DOHH2 (cell line): Measurements from ENCODE around the gene FAM209A.

Experiments
- H3F3A ChIP-seq: fragments of 200-600 bp; sonication (generic), shearing (Covaris generic); 2 replicates; pipeline ENCODE4 v1.6.0; 2016; ENCODE audit warnings: antibody characterized with exemption, mild to moderate bottlenecking; ENCODE audit not compliant: control insufficient read depth, insufficient read depth
- H3K27ac ChIP-seq: fragments of 200-600 bp; sonication (generic); 2 replicates; pipeline ENCODE4 v1.5.1; 2014; ENCODE audit warnings: low read depth, mild to moderate bottlenecking, low read length, moderate library complexity
- H3K27me3 ChIP-seq: fragments of 200-600 bp; sonication (generic); 2 replicates; pipeline ENCODE4 v1.6.1; 2014; ENCODE audit warnings: mild to moderate bottlenecking, low read length, mixed read lengths; ENCODE audit not compliant: control insufficient read depth
- H3K36me3 ChIP-seq: fragments of 200-600 bp; sonication (generic); 2 replicates; pipeline ENCODE4 v1.6.1; 2014; ENCODE audit warnings: mild to moderate bottlenecking, low read length, moderate library complexity, mixed read lengths; ENCODE audit not compliant: control insufficient read depth
- H3K4me1 ChIP-seq: fragments of 200-600 bp; sonication (generic); 2 replicates; pipeline ENCODE4 v1.6.1; 2014; ENCODE audit warnings: mild to moderate bottlenecking, low read length, mixed read lengths; ENCODE audit not compliant: control insufficient read depth
- H3K4me2 ChIP-seq: fragments of 200-600 bp; sonication (generic); 2 replicates; pipeline ENCODE4 v1.6.0; 2014; ENCODE audit warnings: mild to moderate bottlenecking, low read length, moderate library complexity
- H3K4me3 ChIP-seq: fragments of 200-600 bp; sonication (generic); 2 replicates; pipeline ENCODE4 v1.5.1; 2014; ENCODE audit warnings: mild to moderate bottlenecking, low read length, mixed read lengths
- H3K79me2 ChIP-seq: fragments of 200-600 bp; sonication (generic); 2 replicates; pipeline ENCODE4 v1.6.1; 2014; ENCODE audit warnings: mild to moderate bottlenecking, low read length, mixed read lengths; ENCODE audit not compliant: control insufficient read depth
- H3K9me2 ChIP-seq: fragments of 200-600 bp; sonication (generic); replicated peaks from 2 replicates; pipeline ENCODE4 v1.6.1; 2014; ENCODE audit warnings: mild to moderate bottlenecking, low read length, mixed read lengths; ENCODE audit not compliant: control insufficient read depth
- H3K9me3 ChIP-seq: fragments of 200-600 bp; sonication (generic); 2 replicates; pipeline ENCODE4 v1.6.1; 2014; ENCODE audit warnings: antibody characterized with exemption, low read length, mixed read lengths; ENCODE audit not compliant: control insufficient read depth, insufficient read depth
- H4K20me1 ChIP-seq: fragments of 200-600 bp; sonication (generic); 2 replicates; pipeline ENCODE4 v1.6.0; 2014; ENCODE audit warnings: low read depth, mild to moderate bottlenecking, antibody characterized with exemption, low read length, moderate library complexity; ENCODE audit not compliant: control insufficient read depth, insufficient read depth
- CTCF ChIP-seq: fragments of 200-600 bp; sonication (generic); IDR thresholded peaks from one replicate; pipeline ENCODE4 v1.5.1; 2014; ENCODE audit warnings: antibody characterized with exemption, mild to moderate bottlenecking, low read depth, low read length; ENCODE audit not compliant: poor library complexity, severe bottlenecking
- EZH2phosphoT487 ChIP-seq: fragments of 200-600 bp; sonication (generic); IDR thresholded peaks from 2 replicates; pipeline ENCODE4 v1.6.1; 2017; ENCODE audit warnings: borderline replicate concordance, mild to moderate bottlenecking, antibody characterized with exemption, low read length, moderate library complexity, mixed read lengths

FAM209A gene

GRCh38 chr20:56540415-56540814, 15.9 kb downstream of the FAM209A start:
- Histone ChIP-seq H3K27ac (no peak overlapping the region), H3K36me3 (no peaks in the 10 kb centered on the region), H4K20me1 (no peaks in the 10 kb centered on the region), H3K9me2 (no peaks in the 10 kb centered on the region), H3K4me1 (no peaks in the 10 kb centered on the region), H3K79me2 (no peaks in the 10 kb centered on the region), H3F3A (no peaks in the 10 kb centered on the region), H3K4me3 (no peak overlapping the region), H3K27me3 (no peaks in the 10 kb centered on the region), H3K4me2 (no peak overlapping the region), H3K9me3 (no peaks in the 10 kb centered on the region)
- no peak for TF ChIP-seq CTCF
- no peak for TF ChIP-seq EZH2phosphoT487

GRCh38 chr20:56542489-56543030, 18.0 kb downstream of the FAM209A start:
- H3K27me3 ChIP-seq = no peaks in the 10 kb centered on the region
- no peak overlapping the region for H3K27ac ChIP-seq
- H3K4me3 ChIP-seq = no peak overlapping the region
- no peaks in the 10 kb centered on the region for H3K79me2 ChIP-seq
- H3K4me2 ChIP-seq = no peak overlapping the region
- no peaks in the 10 kb centered on the region for H3K9me2 ChIP-seq
- no peaks in the 10 kb centered on the region for H3K36me3 ChIP-seq
- TF ChIP-seq EZH2phosphoT487 (no peak), CTCF (no peak)
- no peaks in the 10 kb centered on the region for H3K4me1 ChIP-seq
- H4K20me1 ChIP-seq = no peaks in the 10 kb centered on the region
- no peaks in the 10 kb centered on the region for H3K9me3 ChIP-seq
- no peaks in the 10 kb centered on the region for H3F3A ChIP-seq

- H3K4me1 ChIP-seq = peaks cover 16% of the 10 kb centered on the region
- no peak overlapping the region for H3K4me3 ChIP-seq
- H3K36me3 ChIP-seq = no peaks in the 10 kb centered on the region
- H3K9me2 ChIP-seq = no peaks in the 10 kb centered on the region
- no peak overlapping the region for H3K4me2 ChIP-seq
- H3K27ac ChIP-seq = no peak overlapping the region
- H4K20me1 ChIP-seq = no peaks in the 10 kb centered on the region
- H3K27me3 ChIP-seq = no peaks in the 10 kb centered on the region
- H3K79me2 ChIP-seq = no peaks in the 10 kb centered on the region
- no peaks in the 10 kb centered on the region for H3K9me3 ChIP-seq
- no peaks in the 10 kb centered on the region for H3F3A ChIP-seq
- TF ChIP-seq CTCF (no peak), EZH2phosphoT487 (no peak)
These were observed 27.0 kb downstream of the FAM209A start for GRCh38 chr20:56551571-56551970.
